Measurements from ENCODE around the gene SLC37A1. TPM values are rescaled to one million over a fixed set of nuclear protein-coding genes. Genes with fewer than 3 reads are reported as not detected.
A peak's percentile ranks its signal among the peaks of the same experiment; 100 is the strongest.

The SLC37A1 gene
- total and polyA plus RNA-seq, 2 donors from 2014 or later, result 3.4 to 21.8 TPM

DNA sequence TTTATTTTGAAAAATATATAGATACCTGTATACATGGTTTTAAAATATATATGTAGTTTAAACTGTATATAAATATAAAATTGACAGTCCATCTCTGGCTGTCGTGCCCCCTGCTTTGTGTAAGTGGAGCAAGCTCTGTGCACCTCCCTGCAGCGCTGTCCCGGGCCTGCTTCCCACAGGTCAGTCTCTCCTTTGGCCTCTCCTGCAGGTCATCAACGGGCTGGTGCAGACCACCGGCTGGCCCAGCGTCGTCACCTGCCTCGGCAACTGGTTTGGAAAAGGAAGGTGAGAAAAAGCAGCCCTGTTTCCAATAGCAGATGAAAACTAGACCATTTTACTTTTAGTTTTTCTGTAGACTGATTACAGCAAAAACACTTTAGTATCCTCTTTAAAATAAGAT is 28.5 kb downstream of the SLC37A1 start:
- no peak for TF ChIP-seq CTCF (IDR thresholded peaks at IDR 0.05; ENCODE audit: borderline replicate concordance, extremely low read depth, insufficient read depth)
- no peak for FAIRE-seq
- Histone ChIP-seq H3K4me3 (ENCODE audit: low read length in 3 of 3) (no peak overlapping the region), H3K36me3 (ENCODE audit: control insufficient read depth in 2 of 3, insufficient read depth in 3 of 3, low read length in 3 of 3) (peaks cover 0 to 7% (median 0%) of the 10 kb centered on the region in 3 donors), H3K4me1 (ENCODE audit: control insufficient read depth in 2 of 3, insufficient read depth in 2 of 3, low read depth in 1 of 3, low read length in 3 of 3) (no peaks in the 10 kb centered on the region), H3K9ac (ENCODE audit: low read length in 3 of 3) (no peak overlapping the region), H3K27me3 (ENCODE audit: control insufficient read depth, insufficient read depth, low read length) (no peaks in the 10 kb centered on the region), H3K27ac (ENCODE audit: low read depth in 2 of 2, low read length in 2 of 2) (no peak overlapping the region), H3K9me3 (ENCODE audit: control insufficient read depth in 2 of 3, insufficient read depth in 1 of 3, low read length in 3 of 3) (no peaks in the 10 kb centered on the region)
- peak in 1 of 5 donors; percentile 23 for DNase-seq
- intact Hi-C loops (cut with DNase I), result no loop called here

- no peak overlapping the region for H3K4me3 ChIP-seq (ENCODE audit: low read length in 3 of 3)
- H3K9me3 ChIP-seq (ENCODE audit: control insufficient read depth in 2 of 3, insufficient read depth in 1 of 3, low read length in 3 of 3), result no peaks in the 10 kb centered on the region
- FAIRE-seq, result no peak
- H3K9ac ChIP-seq (ENCODE audit: low read length in 3 of 3), result no peak overlapping the region
- no peak for TF ChIP-seq CTCF (IDR thresholded peaks at IDR 0.05; ENCODE audit: borderline replicate concordance, extremely low read depth, insufficient read depth)
- DNase-seq, result peak in 1 of 5 donors; percentile 36
- no peak overlapping the region for H3K27ac ChIP-seq (ENCODE audit: low read depth in 2 of 2, low read length in 2 of 2)
- no peaks in the 10 kb centered on the region for H3K27me3 ChIP-seq (ENCODE audit: control insufficient read depth, insufficient read depth, low read length)
- H3K4me1 ChIP-seq (ENCODE audit: control insufficient read depth in 2 of 3, insufficient read depth in 2 of 3, low read depth in 1 of 3, low read length in 3 of 3), result no peaks in the 10 kb centered on the region
- H3K36me3 ChIP-seq (ENCODE audit: control insufficient read depth in 2 of 3, insufficient read depth in 3 of 3, low read length in 3 of 3), result peaks cover 0 to 7% (median 0%) of the 10 kb centered on the region in 3 donors
- intact Hi-C loops (cut with DNase I), result no loop called here
Measured at GRCh38 chr21:42542596-42542995, 28.9 kb downstream of the SLC37A1 start.

DNA sequence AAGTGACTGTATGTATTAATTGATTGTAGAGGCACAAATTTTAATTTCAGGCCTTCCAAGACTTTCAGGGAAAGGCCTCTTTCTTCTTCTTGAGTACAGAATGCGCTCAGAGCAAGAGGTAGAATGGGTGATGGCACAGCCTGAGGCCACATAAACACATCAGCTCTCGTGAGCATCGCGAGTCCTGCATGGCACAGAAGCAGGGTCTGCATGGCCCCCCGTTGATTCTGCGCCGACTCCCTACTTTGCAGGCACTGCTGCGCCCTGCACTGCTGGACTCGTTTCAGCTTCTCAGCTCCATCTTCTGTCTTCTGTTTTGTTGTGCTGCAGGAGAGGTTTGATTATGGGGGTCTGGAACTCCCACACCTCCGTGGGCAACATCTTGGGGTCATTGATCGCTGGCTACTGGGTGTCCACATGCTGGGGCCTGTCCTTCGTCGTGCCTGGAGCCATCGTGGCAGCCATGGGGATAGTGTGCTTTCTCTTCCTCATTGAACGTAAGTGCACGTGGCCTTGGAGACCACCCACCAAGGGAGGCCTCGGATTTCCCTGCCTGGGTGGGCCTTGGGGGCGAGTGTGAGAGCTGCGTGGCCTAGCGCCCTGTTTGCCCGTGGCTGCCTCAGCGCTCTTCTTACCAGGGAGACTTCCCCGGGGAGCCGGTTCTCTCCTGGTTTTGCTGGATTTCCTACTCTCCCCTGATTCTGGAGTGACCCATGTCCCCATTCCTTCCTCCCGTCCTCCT is 29.6 kb downstream of the SLC37A1 start:
- peak in 2 of 5 donors; percentile 27 to 59 for DNase-seq
- H3K9me3 ChIP-seq (ENCODE audit: control insufficient read depth in 2 of 3, insufficient read depth in 1 of 3, low read length in 3 of 3), result no peaks in the 10 kb centered on the region
- no peak for TF ChIP-seq CTCF (IDR thresholded peaks at IDR 0.05; ENCODE audit: borderline replicate concordance, extremely low read depth, insufficient read depth)
- peaks cover 0 to 7% (median 0%) of the 10 kb centered on the region in 3 donors for H3K36me3 ChIP-seq (ENCODE audit: control insufficient read depth in 2 of 3, insufficient read depth in 3 of 3, low read length in 3 of 3)
- no peak overlapping the region for H3K4me3 ChIP-seq (ENCODE audit: low read length in 3 of 3)
- no peaks in the 10 kb centered on the region for H3K4me1 ChIP-seq (ENCODE audit: control insufficient read depth in 2 of 3, insufficient read depth in 2 of 3, low read depth in 1 of 3, low read length in 3 of 3)
- H3K9ac ChIP-seq (ENCODE audit: low read length in 3 of 3), result no peak overlapping the region
- no peaks in the 10 kb centered on the region for H3K27me3 ChIP-seq (ENCODE audit: control insufficient read depth, insufficient read depth, low read length)
- no peak for FAIRE-seq
- intact Hi-C loops (cut with DNase I), result no loop called here
- no peak overlapping the region for H3K27ac ChIP-seq (ENCODE audit: low read depth in 2 of 2, low read length in 2 of 2)

Measured in kidney (tissue), 14 donors.